Esophagus squamous epithelium (tissue), 5 donors: ENCODE results near the gene OR2L8. TPM values are rescaled to one million over a fixed set of nuclear protein-coding genes. Genes with fewer than 3 reads are reported as not detected.

ENCODE experiments used
- DNase-seq: peaks from one replicate; lab custom pipeline; 2025; lab: John Stamatoyannopoulos, UW
- H3K27ac ChIP-seq, 4 donors: fragments of 200-600 bp; sonication (generic); one replicate each; pipeline ENCODE4 v1.5.1; 2016 to 2019; ENCODE audit warnings: mild to moderate bottlenecking in 1 of 4
- H3K27me3 ChIP-seq, 4 donors: fragments of 200-600 bp; sonication (generic); 1 replicate in 3 of 4; 2 replicates in 1 of 4; pipeline versions ENCODE4 v1.5.1 to v1.6.0; 2017 to 2021; ENCODE audit warnings: antibody characterized with exemption in 1 of 4
- H3K36me3 ChIP-seq, 3 donors: fragments of 200-600 bp; sonication (generic); one replicate each; pipeline ENCODE4 v1.5.1; 2016 to 2019
- H3K4me1 ChIP-seq, 3 donors: fragments of 200-600 bp; sonication (generic); one replicate each; pipeline ENCODE4 v1.5.1; 2017 to 2019
- H3K4me3 ChIP-seq, 4 donors: fragments of 200-600 bp; sonication (generic); 1 replicate in 3 of 4; 2 replicates in 1 of 4; pipeline ENCODE4 v1.5.1; 2016 to 2019; ENCODE audit warnings: mild to moderate bottlenecking in 2 of 4, moderate library complexity in 1 of 4
- H3K9me3 ChIP-seq, 3 donors: fragments of 200-600 bp; sonication (generic); one replicate each; pipeline ENCODE4 v1.5.1; 2016 to 2019
- POLR2A ChIP-seq, 4 donors: fragments of 450-650 bp; IDR thresholded peaks; one replicate each; pipeline ENCODE4 v1.6.1; 2017; ENCODE audit warnings: antibody characterized with exemption in 4 of 4, mild to moderate bottlenecking in 4 of 4, moderate library complexity in 3 of 4
- WGBS, 2 donors: methylation state at CpG; one replicate each; pipeline ENCODE4 v1.1.5; 2018; 5-methylcytosine and 5-hydroxymethylcytosine counted together
- intact Hi-C: fragments of 100-400 bp; cut with DNase I; formaldehyde crosslinking; loops from one replicate; pipeline ENCODE4 v1.15.0; 2022
- total RNA-seq, 4 donors: library from RNA; depleted of rRNA; stranded (reverse); fragments of >200 nt; gene quantifications; one replicate each; pipeline ENCODE4 v1.1.0, GENCODE V29; 2016
- TF ChIP-seq, protein P1 (sequence below), 6 experiments: fragments of 450-650 bp in 4 of 6; fragments of 200-600 bp in 2 of 6; sonication (generic) in 2 of 6; IDR thresholded peaks; one replicate each; pipeline ENCODE4 v1.5.1; 2016 to 2019; ENCODE audit warnings: antibody characterized with exemption in 6 of 6, mild to moderate bottlenecking in 4 of 6, moderate library complexity in 4 of 6
- donor health status: DM: yes; HTN: yes; CAD: no.

The OR2L8 gene
- total RNA-seq, 4 donors from 2014 or later: not detected

DNA sequence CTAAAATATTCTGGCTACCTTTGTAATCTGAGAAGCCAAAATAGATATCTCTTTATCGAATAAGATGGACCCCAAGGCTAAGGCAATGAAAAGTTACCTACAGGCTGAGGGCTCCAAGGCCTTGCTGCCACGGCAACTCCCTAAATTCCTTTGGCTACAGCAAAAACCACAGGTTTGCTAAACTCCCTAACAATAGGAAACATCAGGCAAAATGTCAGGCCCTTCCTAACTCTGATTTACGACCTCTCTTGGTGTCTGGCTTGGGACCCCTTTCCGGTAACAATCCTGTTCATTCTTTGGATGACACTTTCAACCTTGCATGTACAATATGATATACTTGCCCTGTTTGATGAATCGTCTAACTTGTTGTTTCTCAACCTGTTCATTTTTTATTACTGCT, 39.9 kb upstream of the OR2L8 start:
- Histone ChIP-seq H3K36me3 (no peaks in the 10 kb centered on the region), H3K9me3 (no peaks in the 10 kb centered on the region), H3K4me1 (no peaks in the 10 kb centered on the region), H3K4me3 (no peak overlapping the region), H3K27me3 (no peaks in the 10 kb centered on the region), H3K27ac (no peak overlapping the region)
- DNase-seq: no peak
- WGBS, 2 donors: 77 to 78% methylated on average over 5 of the region's 5 CpGs
- TF ChIP-seq, protein P1, sequence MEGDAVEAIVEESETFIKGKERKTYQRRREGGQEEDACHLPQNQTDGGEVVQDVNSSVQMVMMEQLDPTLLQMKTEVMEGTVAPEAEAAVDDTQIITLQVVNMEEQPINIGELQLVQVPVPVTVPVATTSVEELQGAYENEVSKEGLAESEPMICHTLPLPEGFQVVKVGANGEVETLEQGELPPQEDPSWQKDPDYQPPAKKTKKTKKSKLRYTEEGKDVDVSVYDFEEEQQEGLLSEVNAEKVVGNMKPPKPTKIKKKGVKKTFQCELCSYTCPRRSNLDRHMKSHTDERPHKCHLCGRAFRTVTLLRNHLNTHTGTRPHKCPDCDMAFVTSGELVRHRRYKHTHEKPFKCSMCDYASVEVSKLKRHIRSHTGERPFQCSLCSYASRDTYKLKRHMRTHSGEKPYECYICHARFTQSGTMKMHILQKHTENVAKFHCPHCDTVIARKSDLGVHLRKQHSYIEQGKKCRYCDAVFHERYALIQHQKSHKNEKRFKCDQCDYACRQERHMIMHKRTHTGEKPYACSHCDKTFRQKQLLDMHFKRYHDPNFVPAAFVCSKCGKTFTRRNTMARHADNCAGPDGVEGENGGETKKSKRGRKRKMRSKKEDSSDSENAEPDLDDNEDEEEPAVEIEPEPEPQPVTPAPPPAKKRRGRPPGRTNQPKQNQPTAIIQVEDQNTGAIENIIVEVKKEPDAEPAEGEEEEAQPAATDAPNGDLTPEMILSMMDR (IDR thresholded peaks at IDR 0.05): no peak
- TF ChIP-seq POLR2A (IDR thresholded peaks at IDR 0.05): no peak
- intact Hi-C loops: no loop called here

GRCh38 chr1:247913786-247914185, 34.9 kb upstream of the OR2L8 start:
- WGBS, 2 donors: 77 to 88% methylated on average over 2 of the region's 2 CpGs
- H3K27me3 ChIP-seq: no peaks in the 10 kb centered on the region
- no peaks in the 10 kb centered on the region for H3K4me1 ChIP-seq
- no peak for DNase-seq
- H3K9me3 ChIP-seq: no peaks in the 10 kb centered on the region
- intact Hi-C loops: no loop called here
- no peaks in the 10 kb centered on the region for H3K36me3 ChIP-seq
- H3K27ac ChIP-seq: no peak overlapping the region
- no peak overlapping the region for H3K4me3 ChIP-seq
- no peak for TF ChIP-seq POLR2A (IDR thresholded peaks at IDR 0.05)
- TF ChIP-seq, protein P1 (IDR thresholded peaks at IDR 0.05): no peak

DNA sequence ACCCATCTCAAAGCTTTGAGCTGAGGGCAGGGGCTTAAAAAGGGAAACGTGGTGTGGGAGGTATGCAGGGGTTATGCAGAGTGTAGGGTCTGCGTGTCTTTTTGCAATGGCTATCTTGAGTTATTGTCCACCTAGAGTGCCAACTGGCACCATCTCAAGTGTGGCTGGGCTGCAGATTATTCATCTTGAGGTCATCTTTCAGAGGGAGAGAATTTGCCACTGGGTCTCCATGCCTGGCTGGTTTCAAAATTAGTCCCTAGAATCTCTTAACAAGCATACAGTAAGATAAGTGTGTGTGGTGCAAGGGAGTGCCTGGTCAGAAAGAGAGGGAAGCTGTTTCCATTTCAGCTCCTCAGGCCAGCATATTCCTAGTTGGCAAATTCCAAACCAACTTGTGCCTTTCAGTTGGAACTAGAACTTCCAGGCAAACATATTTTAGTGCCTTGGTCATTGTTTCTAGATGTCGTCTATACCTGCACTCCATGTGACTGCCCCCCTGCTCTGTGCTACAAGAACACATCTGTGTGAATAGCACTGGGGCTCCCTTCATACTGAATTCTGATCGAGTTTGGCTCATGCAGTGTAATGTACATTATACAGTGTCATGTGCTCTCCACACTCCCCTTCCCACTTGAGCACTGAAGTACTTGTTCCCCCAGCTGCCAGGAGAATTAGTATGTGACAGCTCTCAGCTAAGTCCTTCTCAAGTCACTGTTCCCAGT, 33.6 kb upstream of the OR2L8 start:
- 43 to 63% methylated on average over 4 of the region's 4 CpGs for WGBS, 2 donors
- H3K9me3 ChIP-seq: no peaks in the 10 kb centered on the region
- intact Hi-C loops: no loop called here

DNA sequence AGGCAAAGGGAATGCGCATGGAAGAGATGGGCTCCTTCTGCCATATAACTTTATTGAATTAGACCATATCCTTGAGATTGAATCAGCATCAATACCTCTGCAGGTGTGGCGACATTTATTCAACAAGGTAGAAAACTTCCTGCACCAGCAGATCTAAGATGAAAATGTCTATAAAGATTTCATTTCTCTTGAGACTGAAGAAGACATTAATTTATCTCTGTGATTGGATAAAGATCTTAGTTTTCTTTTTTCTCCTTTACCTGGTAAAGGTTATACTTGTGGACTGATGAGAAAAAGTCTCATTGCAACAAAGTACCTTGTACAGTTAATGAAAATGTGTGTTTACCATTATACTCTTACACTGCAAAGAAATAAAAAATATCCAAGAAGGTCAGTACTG, 28.7 kb upstream of the OR2L8 start, which contains the start of gene OR2T8:
TSS of gene OR2T8 (plus strand) at position 301 of the 400 bp plus-strand sequence. CDS start 766 bp downstream, outside the sequence.
- no peak for TF ChIP-seq POLR2A (IDR thresholded peaks at IDR 0.05)
- TF ChIP-seq, protein P1 (IDR thresholded peaks at IDR 0.05): no peak
- H3K27ac ChIP-seq: no peak within 1 kb of the TSS
- H3K27me3 ChIP-seq: no peaks in the 10 kb centered on the region
- intact Hi-C loops: no loop called here
- H3K36me3 ChIP-seq: no peaks in the 10 kb centered on the region
- no peak for DNase-seq
- H3K4me3 ChIP-seq: no peak within 1 kb of the TSS
- WGBS, 2 donors: 47 to 69% methylated on average over 2 of the region's 2 CpGs
- no peaks in the 10 kb centered on the region for H3K4me1 ChIP-seq
- H3K9me3 ChIP-seq: no peaks in the 10 kb centered on the region

More for the DNA sequence above, 33.6 kb upstream of the OR2L8 start:
- DNase-seq: no peak
- Histone ChIP-seq H3K27me3 (no peaks in the 10 kb centered on the region), H3K36me3 (no peaks in the 10 kb centered on the region), H3K4me3 (no peak overlapping the region), H3K27ac (no peak overlapping the region), H3K4me1 (no peaks in the 10 kb centered on the region)
- no peak for TF ChIP-seq POLR2A (IDR thresholded peaks at IDR 0.05)
- TF ChIP-seq, protein P1 (IDR thresholded peaks at IDR 0.05): no peak

- Histone ChIP-seq H3K4me1 (no peaks in the 10 kb centered on the region), H3K27ac (no peak overlapping the region), H3K9me3 (no peaks in the 10 kb centered on the region), H3K27me3 (no peaks in the 10 kb centered on the region), H3K36me3 (no peaks in the 10 kb centered on the region), H3K4me3 (no peak overlapping the region)
- DNase-seq: no peak
- intact Hi-C loops: no loop called here
- TF ChIP-seq, protein P1 (IDR thresholded peaks at IDR 0.05): no peak
- no peak for TF ChIP-seq POLR2A (IDR thresholded peaks at IDR 0.05)
- 67 to 79% methylated on average over 3 of the region's 3 CpGs for WGBS, 2 donors
Observed at GRCh38 chr1:247923941-247924340, 24.7 kb upstream of the OR2L8 start.
